GM19099 (cell line): ENCODE measurements around the gene RNF14.

Source experiments
- POLR2A ChIP-seq: IDR thresholded peaks from 3 replicates; pipeline ENCODE4 v1.6.1; 2011; ENCODE audit warnings: low read depth; ENCODE audit not compliant: insufficient read length; ENCODE audit errors: extremely low read depth

The RNF14 gene

GRCh38 chr5:141941307-141941706, 27.6 kb upstream of the RNF14 start:
- no peak for TF ChIP-seq POLR2A

- no peak for TF ChIP-seq POLR2A
Measured at GRCh38 chr5:141941779-141942178, 27.1 kb upstream of the RNF14 start.

- no peak for TF ChIP-seq POLR2A
Measured at GRCh38 chr5:141942185-141942857, 26.6 kb upstream of the RNF14 start.

GRCh38 chr5:141944076-141944475, 24.8 kb upstream of the RNF14 start:
- no peak for TF ChIP-seq POLR2A

GRCh38 chr5:141945511-141946051, 23.3 kb upstream of the RNF14 start:
- TF ChIP-seq POLR2A: no peak

- TF ChIP-seq POLR2A: no peak
Measured at GRCh38 chr5:141947316-141947715, 21.6 kb upstream of the RNF14 start.

- no peak for TF ChIP-seq POLR2A
Measured at GRCh38 chr5:141948812-141949211, 20.1 kb upstream of the RNF14 start.

GRCh38 chr5:141949511-141949910, 19.4 kb upstream of the RNF14 start:
- TF ChIP-seq POLR2A: no peak

- TF ChIP-seq POLR2A: no peak
Measured at GRCh38 chr5:141950207-141951005, 18.5 kb upstream of the RNF14 start.

- TF ChIP-seq POLR2A: no peak
Measured at GRCh38 chr5:141951332-141951781, 17.5 kb upstream of the RNF14 start.

- no peak for TF ChIP-seq POLR2A
Measured at GRCh38 chr5:141952020-141952419, 16.9 kb upstream of the RNF14 start.

GRCh38 chr5:141954194-141954593, 14.7 kb upstream of the RNF14 start:
- TF ChIP-seq POLR2A: no peak

GRCh38 chr5:141957367-141957996, 11.4 kb upstream of the RNF14 start:
- TF ChIP-seq POLR2A: no peak

- no peak for TF ChIP-seq POLR2A
Measured at GRCh38 chr5:141958113-141958512, 10.8 kb upstream of the RNF14 start, which contains the start of gene PCDH12. TSS of gene PCDH12 (minus strand) at chr5:141958202. CDS start at chr5:141957851, 351 bp downstream.

GRCh38 chr5:141958546-141959172, 10.2 kb upstream of the RNF14 start:
- no peak for TF ChIP-seq POLR2A

- TF ChIP-seq POLR2A: no peak
Measured at GRCh38 chr5:141960018-141960417, 8.9 kb upstream of the RNF14 start.
